Thymus (tissue), 11 donors: ENCODE measurements around the gene PSMB3. TPM values are rescaled to one million over a fixed set of nuclear protein-coding genes. Genes with fewer than 3 reads are reported as not detected.

ENCODE experiments used
- DNase-seq, 9 donors: peaks; one replicate each; pipeline ENCODE4 v3.0.0-alpha.2; 2013; ENCODE audit warnings: low spot score in 9 of 9, low read depth in 6 of 9, missing footprints in 1 of 9
- H3K27ac ChIP-seq, 2 donors: one replicate each; pipeline ENCODE4 v1.5.1; 2013; ENCODE audit warnings: control low read depth in 1 of 2, low read depth in 1 of 2, low read length in 1 of 2, mild to moderate bottlenecking in 1 of 2, moderate library complexity in 1 of 2
- H3K27me3 ChIP-seq, 2 donors: one replicate each; pipeline ENCODE4 v1.5.1; 2013; ENCODE audit warnings: low read length in 1 of 2; ENCODE audit not compliant: control insufficient read depth in 2 of 2, insufficient read depth in 1 of 2
- H3K36me3 ChIP-seq, 2 donors: one replicate each; pipeline ENCODE4 v1.5.1; 2013; ENCODE audit warnings: low read length in 1 of 2, mild to moderate bottlenecking in 1 of 2, moderate library complexity in 1 of 2; ENCODE audit not compliant: control insufficient read depth in 2 of 2, insufficient read depth in 2 of 2
- H3K4me1 ChIP-seq, 2 donors: one replicate each; pipeline ENCODE4 v1.5.1; 2013; ENCODE audit warnings: low read length in 2 of 2; ENCODE audit not compliant: control insufficient read depth in 2 of 2, insufficient read depth in 2 of 2
- H3K4me3 ChIP-seq, 2 donors: one replicate each; pipeline ENCODE4 v1.5.1; 2013; ENCODE audit warnings: low read length in 2 of 2, control low read depth in 1 of 2, mild to moderate bottlenecking in 1 of 2
- H3K9me3 ChIP-seq, 2 donors: one replicate each; pipeline ENCODE4 v1.5.1; 2013; ENCODE audit warnings: low read length in 1 of 2, mild to moderate bottlenecking in 1 of 2; ENCODE audit not compliant: control insufficient read depth in 2 of 2, insufficient read depth in 1 of 2
- WGBS: extraction: QIAGEN DNeasy Blood & Tissue Kit; methylation state at CpG from one replicate; pipeline ENCODE4 v1.1.7; 2013; 5-methylcytosine and 5-hydroxymethylcytosine counted together
- polyA plus RNA-seq: library from polyadenylated mRNA; stranded (reverse); fragments of 200-250 nt; gene quantifications from one replicate; pipeline ENCODE4 v1.2.3, GENCODE V29; 2013
- total RNA-seq: library from RNA; stranded (reverse); fragments of 120-200 nt; gene quantifications from one replicate; pipeline ENCODE4 v1.2.4, GENCODE V29; 2013
- donor health status: healthy.

PSMB3 gene
- total and polyA plus RNA-seq, 2 donors = 206 to 432 TPM

- Histone ChIP-seq H3K36me3 (no peaks in the 10 kb centered on the region), H3K4me1 (peaks cover 21 to 87% of the 10 kb centered on the region in 2 donors), H3K9me3 (peaks cover 0 to 13% of the 10 kb centered on the region in 2 donors), H3K27ac (no peak overlapping the region), H3K4me3 (no peak overlapping the region), H3K27me3 (peaks cover 43 to 57% of the 10 kb centered on the region in 2 donors)
- DNase-seq = peak in 1 of 9 donors; percentile 33
- WGBS = 78% methylated on average over 8 of the region's 8 CpGs
Observed at GRCh38 chr17:38746004-38746848, 6.3 kb upstream of the PSMB3 start.

- Histone ChIP-seq H3K4me3 (peak overlapping the region; percentile 38 to 50), H3K36me3 (no peaks in the 10 kb centered on the region), H3K27ac (no peak overlapping the region), H3K4me1 (peaks cover 28 to 88% of the 10 kb centered on the region in 2 donors), H3K9me3 (peaks cover 0 to 13% of the 10 kb centered on the region in 2 donors), H3K27me3 (peaks cover 46 to 64% of the 10 kb centered on the region in 2 donors)
- no peak for DNase-seq
- WGBS = 22% methylated on average over 21 of the region's 21 CpGs
Observed at GRCh38 chr17:38746849-38747462, 5.6 kb upstream of the PSMB3 start.

DNA sequence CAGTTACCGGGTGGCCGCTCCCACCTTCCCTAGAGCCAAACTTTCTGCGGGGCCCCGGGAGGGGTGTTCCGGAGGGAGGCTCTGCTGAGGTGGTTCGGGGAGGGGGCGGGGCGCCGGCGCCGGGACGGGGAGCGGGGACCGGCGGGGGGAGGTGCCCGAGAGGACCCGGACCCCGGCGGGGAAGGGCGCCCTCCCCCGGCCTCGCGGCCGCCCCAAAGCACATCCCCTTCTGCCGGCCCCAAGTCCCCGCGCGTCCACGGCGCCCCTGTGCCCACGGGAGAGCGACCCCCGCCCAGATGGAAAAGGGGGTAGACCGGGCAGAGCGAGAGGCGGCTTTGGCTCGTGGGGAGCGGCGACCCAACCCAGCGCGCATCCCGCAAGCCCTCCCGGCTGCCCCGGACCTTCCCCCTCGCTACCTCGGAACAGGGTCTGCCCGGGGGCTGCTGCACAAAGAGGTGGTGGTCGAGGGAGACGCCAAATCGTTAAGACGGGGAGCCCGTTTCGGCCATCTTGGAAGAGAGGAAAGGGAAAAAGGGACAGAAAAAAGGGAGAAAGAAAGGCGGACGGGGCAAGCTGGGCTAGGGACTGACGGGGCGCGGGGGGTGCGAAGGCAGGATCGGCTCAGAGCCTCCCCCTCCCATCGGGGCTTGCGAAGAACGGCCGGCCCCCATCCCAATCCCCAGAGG is 4.9 kb upstream of the PSMB3 start:
- Histone ChIP-seq H3K9me3 (peaks cover 0 to 13% of the 10 kb centered on the region in 2 donors), H3K27ac (no peak overlapping the region), H3K36me3 (no peaks in the 10 kb centered on the region), H3K4me1 (peaks cover 28 to 85% of the 10 kb centered on the region in 2 donors), H3K4me3 (peak overlapping the region; percentile 38 to 50), H3K27me3 (peaks cover 46 to 67% of the 10 kb centered on the region in 2 donors)
- WGBS = 1% methylated on average over 64 of the region's 64 CpGs
- DNase-seq = peak in 1 of 9 donors; percentile 21

- 2% methylated on average over 47 of the region's 47 CpGs for WGBS
- peaks cover 30 to 82% of the 10 kb centered on the region in 2 donors for H3K4me1 ChIP-seq
- peaks cover 46 to 67% of the 10 kb centered on the region in 2 donors for H3K27me3 ChIP-seq
- peak within 1 kb of the TSS in 1 of 2 donors; percentile 47 for H3K27ac ChIP-seq
- peak in 1 of 9 donors; percentile 28 for DNase-seq
- peak within 1 kb of the TSS; percentile 38 to 50 for H3K4me3 ChIP-seq
- no peaks in the 10 kb centered on the region for H3K36me3 ChIP-seq
- H3K9me3 ChIP-seq = peaks cover 0 to 13% of the 10 kb centered on the region in 2 donors
Observed at GRCh38 chr17:38748149-38748891, 4.2 kb upstream of the PSMB3 start, which contains the start of gene PCGF2. TSS of gene PCGF2 (minus strand) at chr17:38748336. CDS start at chr17:38740402, 7,934 bp downstream.

- H3K9me3 ChIP-seq = peaks cover 0 to 13% of the 10 kb centered on the region in 2 donors
- peaks cover 46 to 67% of the 10 kb centered on the region in 2 donors for H3K27me3 ChIP-seq
- 1% methylated on average over 32 of the region's 32 CpGs for WGBS
- peak overlapping the region; percentile 18 to 28 for H3K4me3 ChIP-seq
- DNase-seq = no peak
- peak overlapping the region in 1 of 2 donors; percentile 8 for H3K27ac ChIP-seq
- peaks cover 0 to 3% of the 10 kb centered on the region in 2 donors for H3K36me3 ChIP-seq
- H3K4me1 ChIP-seq = peaks cover 30 to 82% of the 10 kb centered on the region in 2 donors
Observed at GRCh38 chr17:38748892-38749222, 3.7 kb upstream of the PSMB3 start.

DNA sequence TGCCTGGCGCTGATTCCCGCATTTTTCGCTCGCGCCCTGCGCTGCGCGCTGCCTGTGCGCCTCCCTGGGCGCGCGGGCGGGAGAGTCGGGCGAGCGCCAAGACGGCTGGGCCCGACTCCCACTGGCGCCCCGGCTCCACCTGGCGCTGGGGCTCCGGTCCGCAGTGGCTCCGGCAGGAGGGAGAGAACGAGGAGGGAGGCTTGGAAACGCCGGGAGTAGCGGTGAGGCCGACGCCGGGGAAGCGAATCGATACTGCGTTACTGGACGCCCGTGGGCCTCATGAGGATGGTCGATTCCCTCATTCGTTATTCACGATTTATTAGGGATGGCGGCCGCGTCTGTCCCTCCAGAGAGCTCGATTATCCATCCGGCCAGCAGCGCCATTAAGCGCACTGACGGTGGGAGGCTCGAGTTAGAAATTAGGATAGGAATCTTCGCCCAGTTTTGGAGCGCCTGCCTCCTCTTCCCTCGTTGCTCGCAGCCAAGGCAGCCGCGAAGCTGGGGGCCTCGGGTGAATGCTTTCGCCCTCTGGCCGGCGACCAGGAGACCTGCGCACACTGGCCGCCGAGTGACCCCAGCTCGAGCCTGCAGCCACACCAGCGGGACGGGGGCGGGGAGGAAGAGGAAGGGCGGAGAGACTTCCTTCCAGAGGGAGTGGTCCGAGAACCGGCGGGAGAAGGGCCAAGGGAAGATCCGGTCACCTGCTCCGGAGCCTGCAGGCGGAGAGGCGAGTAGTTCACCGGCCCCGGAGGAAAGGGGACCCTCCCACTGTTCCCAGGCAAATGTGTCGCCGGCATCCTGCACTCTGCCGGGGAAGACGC is 3.1 kb upstream of the PSMB3 start:
- Histone ChIP-seq H3K36me3 (peaks cover 0 to 5% of the 10 kb centered on the region in 2 donors), H3K4me1 (peaks cover 30 to 83% of the 10 kb centered on the region in 2 donors), H3K27me3 (peaks cover 46 to 67% of the 10 kb centered on the region in 2 donors), H3K4me3 (peak overlapping the region; percentile 18 to 28), H3K9me3 (peaks cover 0 to 13% of the 10 kb centered on the region in 2 donors), H3K27ac (peak overlapping the region; percentile 11 to 47)
- 2% methylated on average over 79 of the region's 79 CpGs for WGBS
- DNase-seq = peak in 1 of 9 donors; percentile 20

GRCh38 chr17:38750044-38750311 is 2.6 kb upstream of the PSMB3 start:
- DNase-seq = no peak
- H3K27ac ChIP-seq = peak overlapping the region in 1 of 2 donors; percentile 37
- H3K4me3 ChIP-seq = peak overlapping the region; percentile 18 to 28
- WGBS = 5% methylated on average over 12 of the region's 12 CpGs
- peaks cover 30 to 80% of the 10 kb centered on the region in 2 donors for H3K4me1 ChIP-seq
- peaks cover 0 to 13% of the 10 kb centered on the region in 2 donors for H3K9me3 ChIP-seq
- peaks cover 2 to 11% of the 10 kb centered on the region in 2 donors for H3K36me3 ChIP-seq
- peaks cover 46 to 67% of the 10 kb centered on the region in 2 donors for H3K27me3 ChIP-seq
